HG03175 (cell line): Measurements from ENCODE around the gene ZNF668.
A peak's percentile ranks its signal among the peaks of the same experiment; 100 is the strongest.

Experiments
- ATAC-seq: cut with Tn5 transposase; IDR thresholded peaks from one replicate; pipeline ENCODE4 v1.9.1; 2021; ENCODE audit warnings: mild to moderate bottlenecking, moderate library complexity; ENCODE audit not compliant: unreplicated experiment

The ZNF668 gene

GRCh38 chr16:31081428-31082351, 7.7 kb upstream of the ZNF668 start:
- ATAC-seq = no peak

GRCh38 chr16:31080756-31081419, 6.8 kb upstream of the ZNF668 start:
- ATAC-seq = no peak

GRCh38 chr16:31080035-31080629, 6.1 kb upstream of the ZNF668 start:
- no peak for ATAC-seq

GRCh38 chr16:31079342-31079944, 5.4 kb upstream of the ZNF668 start:
- no peak for ATAC-seq

GRCh38 chr16:31078597-31079341, 4.7 kb upstream of the ZNF668 start:
- no peak for ATAC-seq

- ATAC-seq = no peak
Observed at GRCh38 chr16:31077592-31078396, 3.8 kb upstream of the ZNF668 start.

- no peak for ATAC-seq
Observed at GRCh38 chr16:31077024-31077423, 3.0 kb upstream of the ZNF668 start.

- no peak for ATAC-seq
Observed at GRCh38 chr16:31076319-31076718, 2.3 kb upstream of the ZNF668 start.

GRCh38 chr16:31074814-31075183, 759 bp upstream of the ZNF668 start:
- no peak for ATAC-seq

GRCh38 chr16:31073142-31073969, 684 bp downstream of the ZNF668 start:
- ATAC-seq = peak; percentile 56

- ATAC-seq = peak; percentile 3
Observed at GRCh38 chr16:31072540-31073141, 1.4 kb downstream of the ZNF668 start.

- ATAC-seq = no peak
Observed at GRCh38 chr16:31071861-31072260, 2.2 kb downstream of the ZNF668 start.

GRCh38 chr16:31067342-31067741, 6.7 kb downstream of the ZNF668 start:
- no peak for ATAC-seq

GRCh38 chr16:31064882-31065461, 9.1 kb downstream of the ZNF668 start:
- ATAC-seq = no peak

- no peak for ATAC-seq
Observed at GRCh38 chr16:31063843-31064611, 10.0 kb downstream of the ZNF668 start.

- no peak for ATAC-seq
Observed at GRCh38 chr16:31063495-31063842, 10.6 kb downstream of the ZNF668 start.

GRCh38 chr16:31061813-31062440, 12.1 kb downstream of the ZNF668 start:
- ATAC-seq = no peak
